Measurements from ENCODE around the gene CD3D.

CD3D gene

DNA sequence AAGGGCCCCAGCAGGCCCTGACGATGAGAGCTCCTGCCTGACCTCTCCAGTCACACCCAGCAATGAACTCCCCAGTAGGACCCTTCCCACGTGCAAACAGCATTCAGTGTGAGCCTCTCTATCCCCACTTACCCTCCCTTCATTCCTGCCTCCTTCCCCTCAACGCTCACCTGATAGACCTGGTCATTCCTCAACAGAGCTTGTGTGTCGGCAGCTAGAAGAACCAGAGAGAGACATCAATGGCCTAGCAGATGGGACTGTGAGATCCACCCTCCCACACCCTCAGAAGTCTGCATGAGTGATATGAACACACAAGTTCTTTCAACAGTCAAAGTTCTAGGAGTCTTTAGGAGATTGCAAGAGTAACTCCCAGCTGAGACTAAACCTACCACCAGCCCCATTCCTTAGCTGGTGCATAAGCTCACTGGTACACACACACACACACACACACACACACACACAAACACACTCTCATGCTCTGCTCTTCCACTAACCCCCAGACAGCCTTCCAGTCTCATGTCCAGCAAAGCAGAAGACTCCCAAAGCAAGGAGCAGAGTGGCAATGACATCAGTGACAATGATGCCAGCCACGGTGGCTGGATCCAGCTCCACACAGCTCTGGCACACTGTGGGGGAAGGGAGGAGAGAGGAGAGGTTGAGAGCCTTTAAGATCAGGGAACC lies 3.1 kb downstream of the CD3D start:
- Histone ChIP-seq H3K36me3 (ENCODE audit: control insufficient read depth, insufficient read depth, low read length) (no peaks in the 10 kb centered on the region), H3K9me3 (ENCODE audit: control insufficient read depth, insufficient read depth, low read length) (no peaks in the 10 kb centered on the region), H3K4me1 (ENCODE audit: control insufficient read depth, insufficient read depth, low read length) (no peaks in the 10 kb centered on the region), H3K9ac (ENCODE audit: low read depth, low read length) (no peak overlapping the region), H3K27ac (ENCODE audit: low read depth, low read length) (no peak overlapping the region), H3K4me3 (ENCODE audit: low read depth, low read length) (no peak overlapping the region), H3K27me3 (ENCODE audit: control insufficient read depth, insufficient read depth, low read length) (no peaks in the 10 kb centered on the region)

DNA sequence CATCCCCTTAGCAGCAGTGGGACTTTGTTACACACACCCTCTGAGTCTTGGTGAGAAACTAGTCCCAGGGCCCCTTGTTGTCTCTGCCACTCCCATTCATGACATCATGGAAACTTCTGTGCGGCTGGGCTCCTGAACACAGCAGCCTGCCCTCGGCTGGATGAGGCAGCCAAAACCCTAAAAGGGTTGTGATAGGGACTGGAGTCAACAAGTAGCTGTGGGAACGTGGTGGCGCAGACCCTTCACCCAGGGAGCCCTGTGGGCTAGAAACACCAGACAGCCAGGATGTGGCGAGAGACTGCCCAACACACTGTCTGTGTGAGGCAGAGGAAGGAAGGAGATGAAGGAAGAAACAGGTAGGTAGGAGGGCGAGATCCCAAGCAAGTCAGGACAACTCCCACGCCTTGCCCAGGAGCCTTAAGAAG lies 3.9 kb downstream of the CD3D start:
- H3K27ac ChIP-seq (ENCODE audit: low read depth, low read length) = no peak overlapping the region
- H3K9ac ChIP-seq (ENCODE audit: low read depth, low read length) = no peak overlapping the region
- H3K4me1 ChIP-seq (ENCODE audit: control insufficient read depth, insufficient read depth, low read length) = no peaks in the 10 kb centered on the region
- H3K36me3 ChIP-seq (ENCODE audit: control insufficient read depth, insufficient read depth, low read length) = no peaks in the 10 kb centered on the region
- H3K4me3 ChIP-seq (ENCODE audit: low read depth, low read length) = no peak overlapping the region
- no peaks in the 10 kb centered on the region for H3K9me3 ChIP-seq (ENCODE audit: control insufficient read depth, insufficient read depth, low read length)
- H3K27me3 ChIP-seq (ENCODE audit: control insufficient read depth, insufficient read depth, low read length) = no peaks in the 10 kb centered on the region

DNA sequence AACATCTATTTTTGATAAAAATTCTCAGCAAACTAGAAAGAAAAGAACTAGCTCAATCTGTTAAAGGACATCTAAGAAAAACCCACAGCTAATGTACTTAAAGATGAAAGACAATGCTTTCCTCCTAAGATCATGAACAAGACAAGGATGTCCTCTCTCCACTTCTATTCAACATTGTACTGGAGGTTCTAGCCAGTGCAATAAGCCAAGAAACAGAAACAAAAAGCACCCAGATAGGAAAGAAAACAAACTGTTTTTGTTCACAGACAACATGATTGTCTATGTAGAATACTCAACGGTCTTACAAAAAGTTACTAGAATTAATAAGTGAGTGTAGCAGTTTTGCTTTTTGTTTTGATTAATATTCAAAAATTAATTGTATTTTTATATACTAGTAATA lies 7.8 kb downstream of the CD3D start:
- Histone ChIP-seq H3K4me1 (ENCODE audit: control insufficient read depth, insufficient read depth, low read length) (no peaks in the 10 kb centered on the region), H3K27ac (ENCODE audit: low read depth, low read length) (no peak overlapping the region), H3K27me3 (ENCODE audit: control insufficient read depth, insufficient read depth, low read length) (no peaks in the 10 kb centered on the region), H3K4me3 (ENCODE audit: low read depth, low read length) (no peak overlapping the region), H3K9me3 (ENCODE audit: control insufficient read depth, insufficient read depth, low read length) (no peaks in the 10 kb centered on the region), H3K36me3 (ENCODE audit: control insufficient read depth, insufficient read depth, low read length) (no peaks in the 10 kb centered on the region), H3K9ac (ENCODE audit: low read depth, low read length) (no peak overlapping the region)

DNA sequence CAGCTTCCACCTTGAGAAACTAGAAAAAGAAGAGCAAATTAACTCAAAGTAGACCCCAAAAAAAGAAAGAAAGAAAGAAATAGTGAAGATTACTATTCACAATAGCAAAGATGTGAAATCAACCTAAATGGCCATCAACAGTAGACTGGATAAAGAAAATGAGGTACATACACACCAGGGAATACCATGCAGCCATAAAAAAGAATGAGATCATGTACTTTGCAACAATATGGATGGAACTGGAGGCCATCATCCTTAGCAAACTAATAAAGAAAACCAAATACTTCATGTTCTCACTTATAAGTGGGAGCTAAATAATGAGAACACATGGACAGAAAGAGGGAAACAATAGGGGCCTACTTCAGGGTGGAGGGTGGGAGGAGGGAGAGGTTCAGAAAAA lies 13.8 kb downstream of the CD3D start:
- Histone ChIP-seq H3K27ac (ENCODE audit: low read depth, low read length) (no peak overlapping the region), H3K4me3 (ENCODE audit: low read depth, low read length) (no peak overlapping the region), H3K4me1 (ENCODE audit: control insufficient read depth, insufficient read depth, low read length) (no peaks in the 10 kb centered on the region), H3K9ac (ENCODE audit: low read depth, low read length) (no peak overlapping the region), H3K9me3 (ENCODE audit: control insufficient read depth, insufficient read depth, low read length) (no peaks in the 10 kb centered on the region), H3K36me3 (ENCODE audit: control insufficient read depth, insufficient read depth, low read length) (no peaks in the 10 kb centered on the region), H3K27me3 (ENCODE audit: control insufficient read depth, insufficient read depth, low read length) (no peaks in the 10 kb centered on the region)

DNA sequence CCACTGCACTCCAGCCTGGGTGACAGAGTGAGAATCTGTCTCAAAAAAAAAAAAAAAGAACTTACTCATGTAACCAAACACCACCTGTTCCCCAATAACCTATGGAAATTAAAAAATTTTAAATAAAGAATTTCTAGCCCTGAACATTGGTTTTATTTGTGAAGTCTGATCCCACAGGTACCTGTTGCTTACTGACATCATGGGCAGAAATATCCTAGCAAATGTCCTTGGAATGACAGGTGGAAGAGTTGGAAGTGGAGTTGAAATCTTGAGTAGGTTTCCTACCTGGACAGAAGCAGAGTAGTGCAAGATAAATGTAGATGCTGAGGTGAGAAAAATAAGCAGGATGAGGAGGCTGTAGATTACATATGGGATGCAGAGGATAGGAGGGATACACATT lies 17.2 kb downstream of the CD3D start:
- Histone ChIP-seq H3K4me3 (ENCODE audit: low read depth, low read length) (no peak overlapping the region), H3K27ac (ENCODE audit: low read depth, low read length) (no peak overlapping the region), H3K9ac (ENCODE audit: low read depth, low read length) (no peak overlapping the region), H3K27me3 (ENCODE audit: control insufficient read depth, insufficient read depth, low read length) (no peaks in the 10 kb centered on the region), H3K9me3 (ENCODE audit: control insufficient read depth, insufficient read depth, low read length) (no peaks in the 10 kb centered on the region), H3K4me1 (ENCODE audit: control insufficient read depth, insufficient read depth, low read length) (0 out of 2 replicates have a peak, but pooled peaks cover 5% of the 10 kb centered on the region), H3K36me3 (ENCODE audit: control insufficient read depth, insufficient read depth, low read length) (no peaks in the 10 kb centered on the region)

DNA sequence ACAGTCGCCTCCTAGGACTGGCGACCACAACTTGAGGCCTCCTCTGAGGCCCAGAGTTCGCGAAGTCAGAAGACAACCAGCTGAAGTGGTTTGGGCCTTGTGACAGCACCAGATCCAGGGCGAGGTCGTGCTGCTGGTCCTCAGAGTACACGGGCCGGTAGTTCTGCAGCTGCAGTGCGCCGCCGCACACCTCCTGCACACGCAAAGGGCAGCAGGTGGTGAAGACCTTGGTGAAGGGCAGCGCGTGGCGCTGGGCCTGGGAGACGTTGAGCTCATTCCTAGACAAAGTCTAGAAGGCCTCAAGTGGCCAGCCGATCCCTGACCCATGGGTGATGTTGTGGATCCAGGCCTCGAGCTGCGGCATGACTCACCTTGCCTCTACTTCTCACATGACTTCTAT lies 19.8 kb downstream of the CD3D start:
- no peaks in the 10 kb centered on the region for H3K27me3 ChIP-seq (ENCODE audit: control insufficient read depth, insufficient read depth, low read length)
- H3K4me3 ChIP-seq (ENCODE audit: low read depth, low read length) = no peak overlapping the region
- H3K36me3 ChIP-seq (ENCODE audit: control insufficient read depth, insufficient read depth, low read length) = no peaks in the 10 kb centered on the region
- no peak overlapping the region for H3K9ac ChIP-seq (ENCODE audit: low read depth, low read length)
- H3K4me1 ChIP-seq (ENCODE audit: control insufficient read depth, insufficient read depth, low read length) = 0 out of 2 replicates have a peak, but pooled peaks cover 5% of the 10 kb centered on the region
- H3K27ac ChIP-seq (ENCODE audit: low read depth, low read length) = no peak overlapping the region
- no peaks in the 10 kb centered on the region for H3K9me3 ChIP-seq (ENCODE audit: control insufficient read depth, insufficient read depth, low read length)

DNA sequence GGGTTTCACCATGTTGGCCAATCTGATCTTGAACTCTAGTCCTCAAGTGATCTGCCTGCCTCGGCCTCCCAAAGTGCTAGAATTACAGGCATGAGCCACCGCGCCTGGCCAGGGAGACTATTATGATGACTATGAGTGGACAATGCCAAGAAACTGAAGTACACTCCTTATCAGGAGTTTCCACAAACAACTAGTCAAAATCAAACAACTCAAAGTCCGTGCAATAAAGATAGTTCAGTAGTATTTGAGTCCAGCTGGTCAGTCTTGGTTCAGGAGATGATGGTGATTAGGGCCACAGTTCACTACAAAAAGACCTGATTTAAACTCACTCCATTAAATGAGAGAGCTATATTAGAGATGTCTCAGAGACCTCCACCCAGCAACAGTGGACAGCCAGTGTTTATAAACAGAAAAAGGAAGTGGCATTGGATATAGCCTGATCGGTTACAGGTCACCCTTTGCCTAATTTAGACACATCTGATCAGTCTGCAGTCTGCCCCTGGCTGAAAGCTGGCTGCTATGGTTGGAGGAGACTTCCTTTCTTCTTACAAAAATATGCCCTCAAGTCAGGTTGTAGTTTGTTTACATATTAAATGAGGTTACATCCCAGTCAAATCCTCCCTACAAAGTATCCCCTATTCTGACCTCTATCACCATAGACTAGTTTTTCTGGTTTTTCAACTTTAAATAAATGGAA lies 21.0 kb downstream of the CD3D start:
- H3K27ac ChIP-seq (ENCODE audit: low read depth, low read length) = peak overlapping the region; percentile 20

DNA sequence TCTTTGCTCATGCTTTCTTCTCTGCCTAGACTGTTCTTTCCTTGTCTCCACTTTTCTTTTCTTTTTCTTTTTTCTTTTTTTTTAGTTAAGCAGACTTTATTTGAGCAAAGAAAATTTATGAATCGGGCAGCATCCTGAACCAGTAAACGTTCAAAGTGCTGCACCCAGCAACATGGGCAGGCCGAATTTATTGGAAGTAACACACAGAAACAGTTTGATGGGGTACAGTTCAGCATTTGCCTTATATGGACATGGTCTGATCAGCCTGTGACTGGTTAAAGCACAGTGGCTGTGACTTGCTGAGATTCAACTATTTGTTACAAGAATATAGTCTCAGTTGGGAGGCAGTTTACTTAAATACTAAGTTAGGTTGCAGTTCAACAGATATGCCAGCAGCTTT lies 22.0 kb downstream of the CD3D start:
- peaks cover 11% of the 10 kb centered on the region; the same call in 1 of the 2 replicates for H3K27me3 ChIP-seq (ENCODE audit: control insufficient read depth, insufficient read depth, low read length)
- peaks cover 18% of the 10 kb centered on the region for H3K4me1 ChIP-seq (ENCODE audit: control insufficient read depth, insufficient read depth, low read length)
- no peak overlapping the region for H3K27ac ChIP-seq (ENCODE audit: low read depth, low read length)
- H3K9me3 ChIP-seq (ENCODE audit: control insufficient read depth, insufficient read depth, low read length) = no peaks in the 10 kb centered on the region
- H3K4me3 ChIP-seq (ENCODE audit: low read depth, low read length) = no peak overlapping the region
- H3K36me3 ChIP-seq (ENCODE audit: control insufficient read depth, insufficient read depth, low read length) = no peaks in the 10 kb centered on the region
- no peak overlapping the region for H3K9ac ChIP-seq (ENCODE audit: low read depth, low read length)

More for the DNA sequence above, 21.0 kb downstream of the CD3D start:
- 0 out of 2 replicates have a peak, but pooled peaks cover 11% of the 10 kb centered on the region for H3K4me1 ChIP-seq (ENCODE audit: control insufficient read depth, insufficient read depth, low read length)
- no peak overlapping the region for H3K9ac ChIP-seq (ENCODE audit: low read depth, low read length)
- no peaks in the 10 kb centered on the region for H3K36me3 ChIP-seq (ENCODE audit: control insufficient read depth, insufficient read depth, low read length)
- H3K27me3 ChIP-seq (ENCODE audit: control insufficient read depth, insufficient read depth, low read length) = peaks cover 5% of the 10 kb centered on the region; the same call in 1 of the 2 replicates
- no peaks in the 10 kb centered on the region for H3K9me3 ChIP-seq (ENCODE audit: control insufficient read depth, insufficient read depth, low read length)
- H3K4me3 ChIP-seq (ENCODE audit: low read depth, low read length) = no peak overlapping the region

DNA sequence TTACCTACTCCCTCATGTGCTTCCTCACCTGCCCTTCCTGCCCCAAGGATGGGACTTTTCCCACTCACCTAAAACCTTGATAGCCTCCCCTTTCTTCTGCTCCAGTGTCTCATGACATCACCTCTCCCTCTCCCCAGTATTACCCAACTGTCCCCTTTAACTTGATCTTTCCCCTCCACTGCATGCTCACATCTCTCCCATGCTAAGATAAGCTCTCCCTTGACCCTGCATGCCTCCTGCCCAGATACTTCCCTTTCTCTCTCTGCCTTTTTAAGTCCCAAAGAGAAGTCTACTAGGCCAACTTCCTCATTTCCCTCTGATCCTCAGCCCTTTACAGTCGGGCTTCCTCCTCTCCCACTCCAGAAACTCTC lies 23.2 kb downstream of the CD3D start:
- Histone ChIP-seq H3K4me3 (ENCODE audit: low read depth, low read length) (no peak overlapping the region), H3K27me3 (ENCODE audit: control insufficient read depth, insufficient read depth, low read length) (peaks cover 11% of the 10 kb centered on the region; the same call in 1 of the 2 replicates), H3K27ac (ENCODE audit: low read depth, low read length) (no peak overlapping the region), H3K9me3 (ENCODE audit: control insufficient read depth, insufficient read depth, low read length) (no peaks in the 10 kb centered on the region), H3K9ac (ENCODE audit: low read depth, low read length) (no peak overlapping the region), H3K36me3 (ENCODE audit: control insufficient read depth, insufficient read depth, low read length) (no peaks in the 10 kb centered on the region), H3K4me1 (ENCODE audit: control insufficient read depth, insufficient read depth, low read length) (peaks cover 26% of the 10 kb centered on the region)

DNA sequence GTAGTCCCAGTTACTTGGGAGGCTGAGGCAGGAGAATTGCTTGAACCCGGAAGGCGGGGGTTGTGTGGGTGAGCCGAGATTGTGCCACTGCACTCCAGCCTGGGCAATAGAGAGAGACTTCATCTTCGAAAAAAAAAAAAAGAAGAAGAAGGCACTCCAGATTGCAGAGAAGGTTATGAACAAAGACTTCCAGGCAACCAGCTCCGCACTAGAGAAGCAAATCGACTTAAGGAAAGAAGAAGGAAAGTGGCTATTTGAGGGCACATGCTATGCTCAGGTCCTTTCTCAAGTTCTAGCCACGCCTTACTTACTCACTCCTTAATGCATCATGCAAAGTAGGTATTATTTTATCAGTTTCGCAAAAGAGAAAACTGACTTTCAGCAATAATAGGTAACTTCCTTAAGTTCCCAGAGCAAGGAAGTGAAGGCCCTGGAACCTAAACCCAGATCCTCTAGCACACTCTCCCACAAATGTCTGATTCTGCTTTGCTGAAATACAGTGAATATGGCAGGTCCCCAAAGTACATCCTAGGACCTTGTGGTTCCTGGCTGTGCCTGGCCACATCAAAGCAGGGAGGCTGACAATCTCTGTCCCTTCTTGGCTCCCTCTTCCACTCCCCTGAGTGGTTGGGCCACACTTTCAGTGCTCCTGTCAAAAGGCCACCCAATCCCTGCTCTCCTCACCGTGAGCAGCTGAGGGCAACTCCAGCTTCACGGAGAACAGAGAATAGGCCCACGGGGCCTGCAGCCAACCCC lies 23.7 kb downstream of the CD3D start:
- Histone ChIP-seq H3K9ac (ENCODE audit: low read depth, low read length) (no peak overlapping the region), H3K27ac (ENCODE audit: low read depth, low read length) (no peak overlapping the region), H3K27me3 (ENCODE audit: control insufficient read depth, insufficient read depth, low read length) (peaks cover 11% of the 10 kb centered on the region; the same call in 1 of the 2 replicates), H3K9me3 (ENCODE audit: control insufficient read depth, insufficient read depth, low read length) (no peaks in the 10 kb centered on the region), H3K4me3 (ENCODE audit: low read depth, low read length) (no peak overlapping the region), H3K4me1 (ENCODE audit: control insufficient read depth, insufficient read depth, low read length) (peaks cover 26% of the 10 kb centered on the region), H3K36me3 (ENCODE audit: control insufficient read depth, insufficient read depth, low read length) (no peaks in the 10 kb centered on the region)

DNA sequence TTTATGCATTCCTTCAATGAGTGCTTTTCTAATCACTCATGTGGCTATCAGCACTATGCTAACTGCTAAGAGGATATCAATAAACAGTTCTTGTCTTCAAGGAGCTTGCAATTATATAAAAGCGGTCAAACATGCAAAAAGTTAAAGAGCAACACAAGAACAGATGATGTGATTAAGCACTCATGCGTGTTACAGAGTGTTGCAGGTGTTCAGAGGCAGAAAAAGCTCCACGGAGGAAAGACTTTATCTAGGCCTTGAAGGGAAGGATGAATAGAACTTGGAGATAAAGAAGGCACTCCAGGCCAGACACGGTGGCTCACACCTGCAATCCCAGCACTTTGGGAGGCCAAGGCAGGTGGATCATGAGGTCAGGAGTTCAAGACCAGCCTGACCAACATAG lies 24.4 kb downstream of the CD3D start:
- no peak overlapping the region for H3K4me3 ChIP-seq (ENCODE audit: low read depth, low read length)
- no peaks in the 10 kb centered on the region for H3K36me3 ChIP-seq (ENCODE audit: control insufficient read depth, insufficient read depth, low read length)
- no peak overlapping the region for H3K27ac ChIP-seq (ENCODE audit: low read depth, low read length)
- H3K9me3 ChIP-seq (ENCODE audit: control insufficient read depth, insufficient read depth, low read length) = no peaks in the 10 kb centered on the region
- H3K4me1 ChIP-seq (ENCODE audit: control insufficient read depth, insufficient read depth, low read length) = peaks cover 26% of the 10 kb centered on the region
- H3K9ac ChIP-seq (ENCODE audit: low read depth, low read length) = no peak overlapping the region
- peaks cover 11% of the 10 kb centered on the region; the same call in 1 of the 2 replicates for H3K27me3 ChIP-seq (ENCODE audit: control insufficient read depth, insufficient read depth, low read length)

All from HUES48 (cell line).